ENCODE data around the gene CCL28. TPM values are rescaled to one million over a fixed set of nuclear protein-coding genes. Genes with fewer than 3 reads are reported as not detected.

Gene CCL28
- polyA plus RNA-seq, 1 donor = 5.2 TPM

DNA sequence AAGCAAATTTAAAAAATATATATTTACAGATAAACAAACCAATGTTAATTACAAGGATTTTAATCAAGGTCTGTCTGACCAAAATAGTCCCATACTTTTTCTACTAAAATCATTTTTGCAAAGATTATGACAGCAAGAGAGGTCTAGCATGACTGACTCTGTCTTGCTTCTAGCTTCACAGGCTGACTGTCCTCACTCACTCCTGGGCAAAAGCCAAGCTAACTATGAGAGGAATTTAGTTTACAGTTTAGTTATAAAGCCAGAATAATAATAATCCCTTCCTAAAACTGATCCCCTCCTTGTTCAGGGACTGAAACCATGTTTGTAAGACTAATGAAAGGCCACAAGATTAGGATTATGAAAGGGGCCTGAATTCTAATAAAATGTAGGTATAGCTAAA, 53.5 kb downstream of the CCL28 start:
- no peaks in the 10 kb centered on the region for H3K36me3 ChIP-seq (ENCODE audit: control insufficient read depth, insufficient read depth, low read length)
- DNase-seq = no peak
- H3K9me3 ChIP-seq (ENCODE audit: control insufficient read depth, low read depth, low read length) = peaks cover 3% of the 10 kb centered on the region
- no peak overlapping the region for H3K4me3 ChIP-seq (ENCODE audit: low read length)
- H3K27me3 ChIP-seq (ENCODE audit: control insufficient read depth, insufficient read depth, low read length) = no peaks in the 10 kb centered on the region
- no peak overlapping the region for H3K27ac ChIP-seq (ENCODE audit: low read length)
- peaks cover 13% of the 10 kb centered on the region for H3K4me1 ChIP-seq (ENCODE audit: control insufficient read depth, insufficient read depth, low read length)

GRCh38 chr5:43358301-43358700, 53.9 kb downstream of the CCL28 start:
- Histone ChIP-seq H3K4me3 (ENCODE audit: low read length) (no peak overlapping the region), H3K27ac (ENCODE audit: low read length) (no peak overlapping the region), H3K27me3 (ENCODE audit: control insufficient read depth, insufficient read depth, low read length) (no peaks in the 10 kb centered on the region), H3K4me1 (ENCODE audit: control insufficient read depth, insufficient read depth, low read length) (peaks cover 13% of the 10 kb centered on the region), H3K9me3 (ENCODE audit: control insufficient read depth, low read depth, low read length) (peaks cover 3% of the 10 kb centered on the region), H3K36me3 (ENCODE audit: control insufficient read depth, insufficient read depth, low read length) (no peaks in the 10 kb centered on the region)
- no peak for DNase-seq
- no CpG with 5 or more reads among the region's 3 CpGs for WGBS (ENCODE audit: insufficient coverage, low lambda C conversion rate)

GRCh38 chr5:43357878-43358281, 54.3 kb downstream of the CCL28 start:
- 60% methylated on average over 2 of the region's 3 CpGs for WGBS (ENCODE audit: insufficient coverage, low lambda C conversion rate)
- Histone ChIP-seq H3K36me3 (ENCODE audit: control insufficient read depth, insufficient read depth, low read length) (no peaks in the 10 kb centered on the region), H3K27me3 (ENCODE audit: control insufficient read depth, insufficient read depth, low read length) (no peaks in the 10 kb centered on the region), H3K9me3 (ENCODE audit: control insufficient read depth, low read depth, low read length) (peaks cover 3% of the 10 kb centered on the region), H3K4me3 (ENCODE audit: low read length) (no peak overlapping the region), H3K27ac (ENCODE audit: low read length) (no peak overlapping the region), H3K4me1 (ENCODE audit: control insufficient read depth, insufficient read depth, low read length) (peaks cover 13% of the 10 kb centered on the region)
- DNase-seq = no peak

DNA sequence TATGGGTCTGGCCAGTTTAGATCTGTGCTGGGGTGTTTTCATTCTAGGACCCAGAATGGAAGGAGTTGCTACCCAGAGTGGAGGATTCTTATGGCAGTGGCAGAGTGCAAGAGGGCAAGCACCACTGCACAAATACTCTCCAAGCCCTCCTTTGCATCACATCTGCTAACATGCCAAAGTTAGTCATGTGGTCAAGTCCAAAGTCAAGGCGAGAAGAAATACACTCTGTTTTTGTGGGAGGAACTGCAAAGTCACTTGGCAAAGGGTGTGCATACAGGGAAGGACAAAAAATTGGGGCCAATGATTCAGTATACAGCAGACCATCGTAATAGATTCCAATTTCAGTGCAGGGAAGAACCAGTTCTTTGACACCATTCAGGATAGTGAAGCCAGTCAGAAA, 55.1 kb downstream of the CCL28 start:
- no CpG with 5 or more reads among the region's 2 CpGs for WGBS (ENCODE audit: insufficient coverage, low lambda C conversion rate)
- H3K27ac ChIP-seq (ENCODE audit: low read length) = peak overlapping the region; percentile 40
- peaks cover 3% of the 10 kb centered on the region for H3K9me3 ChIP-seq (ENCODE audit: control insufficient read depth, low read depth, low read length)

GRCh38 chr5:43354774-43355173, 57.4 kb downstream of the CCL28 start:
- H3K4me3 ChIP-seq (ENCODE audit: low read length) = no peak overlapping the region
- no peak for DNase-seq
- 100% methylated on average over 1 of the region's 3 CpGs for WGBS (ENCODE audit: insufficient coverage, low lambda C conversion rate)
- no peaks in the 10 kb centered on the region for H3K36me3 ChIP-seq (ENCODE audit: control insufficient read depth, insufficient read depth, low read length)
- H3K4me1 ChIP-seq (ENCODE audit: control insufficient read depth, insufficient read depth, low read length) = peaks cover 16% of the 10 kb centered on the region
- H3K27me3 ChIP-seq (ENCODE audit: control insufficient read depth, insufficient read depth, low read length) = no peaks in the 10 kb centered on the region
- no peak overlapping the region for H3K27ac ChIP-seq (ENCODE audit: low read length)
- H3K9me3 ChIP-seq (ENCODE audit: control insufficient read depth, low read depth, low read length) = peaks cover 3% of the 10 kb centered on the region

More for the DNA sequence above, 55.1 kb downstream of the CCL28 start:
- peaks cover 13% of the 10 kb centered on the region for H3K4me1 ChIP-seq (ENCODE audit: control insufficient read depth, insufficient read depth, low read length)
- H3K27me3 ChIP-seq (ENCODE audit: control insufficient read depth, insufficient read depth, low read length) = no peaks in the 10 kb centered on the region
- DNase-seq = peak in 1 of 2 donors; percentile 71
- H3K36me3 ChIP-seq (ENCODE audit: control insufficient read depth, insufficient read depth, low read length) = no peaks in the 10 kb centered on the region
- no peak overlapping the region for H3K4me3 ChIP-seq (ENCODE audit: low read length)

- WGBS (ENCODE audit: insufficient coverage, low lambda C conversion rate) = no CpG with 5 or more reads among the region's 1 CpG
- peaks cover 26% of the 10 kb centered on the region for H3K4me1 ChIP-seq (ENCODE audit: control insufficient read depth, insufficient read depth, low read length)
- H3K27ac ChIP-seq (ENCODE audit: low read length) = no peak overlapping the region
- no peak for DNase-seq
- no peaks in the 10 kb centered on the region for H3K9me3 ChIP-seq (ENCODE audit: control insufficient read depth, low read depth, low read length)
- no peak overlapping the region for H3K4me3 ChIP-seq (ENCODE audit: low read length)
- H3K36me3 ChIP-seq (ENCODE audit: control insufficient read depth, insufficient read depth, low read length) = no peaks in the 10 kb centered on the region
- H3K27me3 ChIP-seq (ENCODE audit: control insufficient read depth, insufficient read depth, low read length) = no peaks in the 10 kb centered on the region
These were observed 58.5 kb downstream of the CCL28 start for GRCh38 chr5:43353668-43354067.

- Histone ChIP-seq H3K36me3 (ENCODE audit: control insufficient read depth, insufficient read depth, low read length) (no peaks in the 10 kb centered on the region), H3K27me3 (ENCODE audit: control insufficient read depth, insufficient read depth, low read length) (no peaks in the 10 kb centered on the region), H3K9me3 (ENCODE audit: control insufficient read depth, low read depth, low read length) (no peaks in the 10 kb centered on the region), H3K27ac (ENCODE audit: low read length) (no peak overlapping the region), H3K4me3 (ENCODE audit: low read length) (no peak overlapping the region), H3K4me1 (ENCODE audit: control insufficient read depth, insufficient read depth, low read length) (peaks cover 30% of the 10 kb centered on the region)
- DNase-seq = no peak
- WGBS (ENCODE audit: insufficient coverage, low lambda C conversion rate) = 64% methylated on average over 2 of the region's 2 CpGs
These were observed 59.3 kb downstream of the CCL28 start for GRCh38 chr5:43352915-43353314.

GRCh38 chr5:43352131-43352530, 60.1 kb downstream of the CCL28 start:
- H3K36me3 ChIP-seq (ENCODE audit: control insufficient read depth, insufficient read depth, low read length) = no peaks in the 10 kb centered on the region
- H3K4me3 ChIP-seq (ENCODE audit: low read length) = no peak overlapping the region
- peaks cover 35% of the 10 kb centered on the region for H3K4me1 ChIP-seq (ENCODE audit: control insufficient read depth, insufficient read depth, low read length)
- H3K27me3 ChIP-seq (ENCODE audit: control insufficient read depth, insufficient read depth, low read length) = no peaks in the 10 kb centered on the region
- DNase-seq = no peak
- H3K27ac ChIP-seq (ENCODE audit: low read length) = no peak overlapping the region
- whole genome bisulfite sequencing (ENCODE audit: insufficient coverage, low lambda C conversion rate) = no CpG with 5 or more reads among the region's 3 CpGs
- H3K9me3 ChIP-seq (ENCODE audit: control insufficient read depth, low read depth, low read length) = no peaks in the 10 kb centered on the region

DNA sequence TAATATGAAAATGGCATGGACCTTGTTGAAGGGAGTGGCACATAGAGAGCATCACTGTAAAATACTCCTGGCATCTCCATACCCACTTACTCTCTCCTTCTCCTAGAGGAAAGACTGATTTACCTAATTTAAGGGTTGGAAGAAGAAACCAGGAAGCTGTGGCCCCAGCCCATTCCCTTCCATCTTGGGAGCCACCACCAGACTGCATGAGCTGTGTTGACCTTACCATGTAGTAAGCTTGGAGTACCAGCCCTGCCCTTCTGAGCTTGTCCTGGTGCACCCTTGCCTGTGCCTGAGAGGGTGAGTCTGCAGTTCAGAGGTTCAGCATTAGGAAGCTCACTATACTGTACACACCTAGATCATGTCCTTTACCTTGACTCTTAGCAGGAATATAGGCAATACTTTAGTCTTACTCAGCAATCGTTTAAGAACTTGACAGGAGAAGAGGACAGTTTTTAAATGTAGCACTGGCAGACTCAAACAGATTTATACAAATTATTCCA, 63.3 kb downstream of the CCL28 start:
- Histone ChIP-seq H3K27me3 (ENCODE audit: control insufficient read depth, insufficient read depth, low read length) (no peaks in the 10 kb centered on the region), H3K36me3 (ENCODE audit: control insufficient read depth, insufficient read depth, low read length) (no peaks in the 10 kb centered on the region), H3K27ac (ENCODE audit: low read length) (peak overlapping the region; percentile 68), H3K4me1 (ENCODE audit: control insufficient read depth, insufficient read depth, low read length) (peaks cover 29% of the 10 kb centered on the region), H3K4me3 (ENCODE audit: low read length) (no peak overlapping the region), H3K9me3 (ENCODE audit: control insufficient read depth, low read depth, low read length) (no peaks in the 10 kb centered on the region)
- WGBS (ENCODE audit: insufficient coverage, low lambda C conversion rate) = no CpG with 5 or more reads among the region's 1 CpG
- DNase-seq = peak in 1 of 2 donors; percentile 63

- Histone ChIP-seq H3K27ac (ENCODE audit: low read length) (peak overlapping the region; percentile 94), H3K27me3 (ENCODE audit: control insufficient read depth, insufficient read depth, low read length) (no peaks in the 10 kb centered on the region), H3K36me3 (ENCODE audit: control insufficient read depth, insufficient read depth, low read length) (no peaks in the 10 kb centered on the region), H3K4me1 (ENCODE audit: control insufficient read depth, insufficient read depth, low read length) (peaks cover 28% of the 10 kb centered on the region), H3K9me3 (ENCODE audit: control insufficient read depth, low read depth, low read length) (no peaks in the 10 kb centered on the region), H3K4me3 (ENCODE audit: low read length) (no peak overlapping the region)
- DNase-seq = peak; percentile 91 to 95
- WGBS (ENCODE audit: insufficient coverage, low lambda C conversion rate) = no CpG with 5 or more reads among the region's 4 CpGs
These were observed 64.0 kb downstream of the CCL28 start for GRCh38 chr5:43348207-43348606.

DNA sequence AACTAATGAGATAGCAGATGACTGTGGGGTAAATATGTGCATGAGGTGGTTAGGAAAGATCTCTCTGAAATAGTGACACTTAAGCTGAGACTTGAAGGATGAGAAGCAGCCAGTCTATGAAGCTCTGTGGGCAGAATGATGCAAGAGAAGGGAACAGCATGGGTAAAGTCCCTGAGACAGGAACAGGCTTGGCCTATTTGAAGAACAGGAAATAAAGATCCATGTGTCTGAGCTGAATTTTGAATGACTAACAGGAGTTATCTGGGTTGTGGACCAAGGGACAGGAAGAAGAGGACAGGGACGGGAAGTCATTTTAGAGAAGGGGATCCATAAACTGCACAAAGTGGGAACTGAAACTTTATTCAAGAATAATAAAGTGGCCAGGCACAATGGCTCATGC, 73.3 kb downstream of the CCL28 start:
- Histone ChIP-seq H3K4me3 (ENCODE audit: low read length) (no peak overlapping the region), H3K27me3 (ENCODE audit: control insufficient read depth, insufficient read depth, low read length) (no peaks in the 10 kb centered on the region), H3K27ac (ENCODE audit: low read length) (no peak overlapping the region), H3K4me1 (ENCODE audit: control insufficient read depth, insufficient read depth, low read length) (no peaks in the 10 kb centered on the region), H3K36me3 (ENCODE audit: control insufficient read depth, insufficient read depth, low read length) (no peaks in the 10 kb centered on the region), H3K9me3 (ENCODE audit: control insufficient read depth, low read depth, low read length) (peaks cover 13% of the 10 kb centered on the region)
- DNase-seq = no peak
- 67% methylated on average over 1 of the region's 1 CpG for WGBS (ENCODE audit: insufficient coverage, low lambda C conversion rate)
